CD14-positive monocyte (primary cell): ENCODE measurements around the gene CAMK2A. TPM values are rescaled to one million over a fixed set of nuclear protein-coding genes. Genes with fewer than 3 reads are reported as not detected.

Experiments used
- DNase-seq, 3 donors: peaks; one replicate each; pipeline ENCODE4 v3.0.0-alpha.2; 2011 to 2022
- H2AFZ ChIP-seq: 2 replicates; pipeline ENCODE4 v1.6.0; 2012; ENCODE audit warnings: mild to moderate bottlenecking, low read depth, low read length, inconsistent platforms; ENCODE audit not compliant: insufficient read depth, poor library complexity, severe bottlenecking
- H3K27ac ChIP-seq, 2 donors: 1 replicate in 1 of 2; 2 replicates in 1 of 2; pipeline ENCODE4 v1.5.1; 2012 to 2013; ENCODE audit warnings: low read length in 2 of 2, control low read depth in 1 of 2, inconsistent platforms in 1 of 2, low read depth in 1 of 2, mild to moderate bottlenecking in 1 of 2
- H3K27me3 ChIP-seq, 2 donors: one replicate each; pipeline versions ENCODE4 v1.6.0 to v1.6.1; 2011 to 2013; ENCODE audit warnings: low read length in 2 of 2; ENCODE audit not compliant: control insufficient read depth in 2 of 2, insufficient read depth in 2 of 2
- H3K36me3 ChIP-seq, 2 donors: replicated peaks in 1 of 2; 1 replicate in 1 of 2; 2 replicates in 1 of 2; pipeline versions ENCODE4 v1.5.1 to v1.6.1; 2012 to 2013; ENCODE audit warnings: low read length in 2 of 2, control low read depth in 1 of 2, inconsistent platforms in 1 of 2, mild to moderate bottlenecking in 1 of 2; ENCODE audit not compliant: insufficient read depth in 2 of 2, control insufficient read depth in 1 of 2
- H3K4me1 ChIP-seq, 2 donors: 1 replicate in 1 of 2; 2 replicates in 1 of 2; pipeline versions ENCODE4 v1.5.1 to v1.6.1; 2012 to 2013; ENCODE audit warnings: low read length in 2 of 2, control low read depth in 1 of 2, inconsistent platforms in 1 of 2, mild to moderate bottlenecking in 1 of 2, moderate library complexity in 1 of 2; ENCODE audit not compliant: insufficient read depth in 2 of 2, control insufficient read depth in 1 of 2
- H3K4me2 ChIP-seq: replicated peaks from 2 replicates; pipeline ENCODE3; 2012; ENCODE audit warnings: low read length, moderate library complexity, mild to moderate bottlenecking; ENCODE audit not compliant: poor library complexity, severe bottlenecking; ENCODE audit errors: extremely low read depth
- H3K4me3 ChIP-seq, 3 experiments: fragments of 200-600 bp in 1 of 3; sonication (generic) in 1 of 3; replicated peaks in 1 of 3; 1 replicate in 2 of 3; 2 replicates in 1 of 3; pipeline ENCODE4 v1.5.1; 2011 to 2013; ENCODE audit warnings: low read length in 3 of 3, mild to moderate bottlenecking in 3 of 3, control low read depth in 2 of 3, low read depth in 2 of 3, inconsistent platforms in 1 of 3, moderate library complexity in 1 of 3
- H3K79me2 ChIP-seq: 2 replicates; pipeline ENCODE4 v1.6.0; 2012; ENCODE audit warnings: mild to moderate bottlenecking, control low read depth, inconsistent platforms, low read length, moderate library complexity; ENCODE audit not compliant: insufficient read depth
- H3K9ac ChIP-seq: 2 replicates; pipeline ENCODE4 v1.6.0; 2017; ENCODE audit warnings: low read length, mild to moderate bottlenecking; ENCODE audit not compliant: insufficient read depth, poor library complexity, severe bottlenecking
- H3K9me3 ChIP-seq, 2 donors: replicated peaks in 1 of 2; 1 replicate in 1 of 2; 2 replicates in 1 of 2; pipeline versions ENCODE4 v1.5.1 to v1.6.1; 2012 to 2013; ENCODE audit warnings: low read length in 2 of 2, control low read depth in 1 of 2; ENCODE audit not compliant: control insufficient read depth in 1 of 2, insufficient read depth in 1 of 2
- H4K20me1 ChIP-seq: 2 replicates; pipeline ENCODE4 v1.6.0; 2012; ENCODE audit warnings: mild to moderate bottlenecking, low read length, control low read depth, moderate library complexity; ENCODE audit not compliant: insufficient read depth
- H3K27ac Mint-ChIP-seq, 7 donors: one replicate each; pipeline ENCODE4 v1.8.0; 2020; ENCODE audit warnings: mild to moderate bottlenecking in 7 of 7, mixed read lengths in 7 of 7, moderate library complexity in 6 of 7, inconsistent platforms in 2 of 7
- H3K27me3 Mint-ChIP-seq, 3 donors: one replicate each; pipeline ENCODE4 v1.8.0; 2021 to 2022; ENCODE audit warnings: low read depth in 3 of 3, mild to moderate bottlenecking in 3 of 3, mixed read lengths in 3 of 3, moderate library complexity in 3 of 3, inconsistent platforms in 1 of 3
- H3K36me3 Mint-ChIP-seq, 2 donors: one replicate each; pipeline ENCODE4 v1.8.0; 2020; ENCODE audit warnings: mixed read lengths in 2 of 2, inconsistent platforms in 1 of 2, mild to moderate bottlenecking in 1 of 2
- H3K4me1 Mint-ChIP-seq: one replicate; pipeline ENCODE4 v1.8.0; 2020; ENCODE audit warnings: mild to moderate bottlenecking, mixed read lengths
- H3K4me3 Mint-ChIP-seq, 2 donors: one replicate each; pipeline ENCODE4 v1.8.0; 2020; ENCODE audit warnings: mild to moderate bottlenecking in 2 of 2, mixed read lengths in 2 of 2, moderate library complexity in 1 of 2
- H3K9me3 Mint-ChIP-seq, 7 donors: one replicate each; pipeline ENCODE4 v1.8.0; 2020 to 2022; ENCODE audit warnings: mixed read lengths in 7 of 7, mild to moderate bottlenecking in 6 of 7, moderate library complexity in 6 of 7, inconsistent platforms in 2 of 7
- WGBS: methylation state at CpG from one replicate; pipeline ENCODE4 v1.1.5; 2013; ENCODE audit warnings: missing lambda C conversion rate; ENCODE audit not compliant: insufficient coverage; 5-methylcytosine and 5-hydroxymethylcytosine counted together
- intact Hi-C, 2 donors: fragments of 100-400 bp; cut with micrococcal nuclease; formaldehyde crosslinking; loops; one replicate each; pipeline versions ENCODE4 v1.15.0 to v1.15.1; 2023
- polyA plus RNA-seq, 3 donors: library from polyadenylated mRNA; depleted of rRNA in 1 of 3; unstranded in 2 of 3; stranded (reverse) in 1 of 3; fragments of 300-500 nt in 2 of 3; fragments of >200 nt in 1 of 3; fragmentation: Illumina TruSeq in 2 of 3; gene quantifications; 1 replicate in 2 of 3; 2 replicates in 1 of 3; pipeline ENCODE4 v1.2.3, GENCODE V29; 2012 to 2021
- TF ChIP-seq, protein P1 (sequence below): fragments of 200-600 bp; IDR thresholded peaks from one replicate; pipeline ENCODE4 v1.8.0; 2022; ENCODE audit warnings: antibody characterized with exemption, mild to moderate bottlenecking

The CAMK2A gene
- polyA plus RNA-seq, 3 donors, result not detected

DNA sequence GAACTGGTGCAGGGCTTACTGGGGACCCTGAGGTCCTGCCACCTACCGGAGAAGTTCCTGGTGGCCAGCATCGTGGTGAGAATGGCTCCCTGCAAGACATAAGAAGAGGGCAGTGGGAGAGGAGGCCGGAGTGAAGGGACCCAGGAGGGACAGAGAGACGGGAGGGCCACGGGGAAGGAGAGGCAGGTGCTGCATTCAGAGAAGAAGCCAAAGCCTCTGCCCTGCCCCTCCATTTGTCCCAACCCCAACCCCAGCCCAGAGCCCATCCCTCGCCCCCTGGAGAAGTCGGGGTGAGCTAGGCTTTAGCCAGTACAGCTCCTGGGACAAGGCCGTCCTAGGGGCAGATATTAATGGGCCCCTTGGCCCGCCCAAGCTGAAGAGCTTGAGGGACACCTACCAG is 41.8 kb downstream of the CAMK2A start:
- Mint-ChIP-seq H3K9me3 (no peaks in the 10 kb centered on the region), H3K4me3 (no peak overlapping the region), H3K36me3 (no peaks in the 10 kb centered on the region), H3K4me1 (no peaks in the 10 kb centered on the region), H3K27me3 (peaks cover 1 to 4% (median 4%) of the 10 kb centered on the region in 3 donors), H3K27ac (no peak overlapping the region)
- Histone ChIP-seq H3K27me3 (no peaks in the 10 kb centered on the region), H3K4me2 (no peak overlapping the region), H4K20me1 (no peaks in the 10 kb centered on the region), H2AFZ (no peak overlapping the region), H3K27ac (no peak overlapping the region), H3K79me2 (no peaks in the 10 kb centered on the region), H3K4me1 (no peaks in the 10 kb centered on the region), H3K36me3 (no peaks in the 10 kb centered on the region), H3K9me3 (no peaks in the 10 kb centered on the region), H3K9ac (no peak overlapping the region), H3K4me3 (no peak overlapping the region)
- WGBS, result 96% methylated on average over 6 of the region's 9 CpGs
- DNase-seq, result no peak
- TF ChIP-seq, protein P1, sequence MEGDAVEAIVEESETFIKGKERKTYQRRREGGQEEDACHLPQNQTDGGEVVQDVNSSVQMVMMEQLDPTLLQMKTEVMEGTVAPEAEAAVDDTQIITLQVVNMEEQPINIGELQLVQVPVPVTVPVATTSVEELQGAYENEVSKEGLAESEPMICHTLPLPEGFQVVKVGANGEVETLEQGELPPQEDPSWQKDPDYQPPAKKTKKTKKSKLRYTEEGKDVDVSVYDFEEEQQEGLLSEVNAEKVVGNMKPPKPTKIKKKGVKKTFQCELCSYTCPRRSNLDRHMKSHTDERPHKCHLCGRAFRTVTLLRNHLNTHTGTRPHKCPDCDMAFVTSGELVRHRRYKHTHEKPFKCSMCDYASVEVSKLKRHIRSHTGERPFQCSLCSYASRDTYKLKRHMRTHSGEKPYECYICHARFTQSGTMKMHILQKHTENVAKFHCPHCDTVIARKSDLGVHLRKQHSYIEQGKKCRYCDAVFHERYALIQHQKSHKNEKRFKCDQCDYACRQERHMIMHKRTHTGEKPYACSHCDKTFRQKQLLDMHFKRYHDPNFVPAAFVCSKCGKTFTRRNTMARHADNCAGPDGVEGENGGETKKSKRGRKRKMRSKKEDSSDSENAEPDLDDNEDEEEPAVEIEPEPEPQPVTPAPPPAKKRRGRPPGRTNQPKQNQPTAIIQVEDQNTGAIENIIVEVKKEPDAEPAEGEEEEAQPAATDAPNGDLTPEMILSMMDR, result no peak
- intact Hi-C loops, result no loop called here

DNA sequence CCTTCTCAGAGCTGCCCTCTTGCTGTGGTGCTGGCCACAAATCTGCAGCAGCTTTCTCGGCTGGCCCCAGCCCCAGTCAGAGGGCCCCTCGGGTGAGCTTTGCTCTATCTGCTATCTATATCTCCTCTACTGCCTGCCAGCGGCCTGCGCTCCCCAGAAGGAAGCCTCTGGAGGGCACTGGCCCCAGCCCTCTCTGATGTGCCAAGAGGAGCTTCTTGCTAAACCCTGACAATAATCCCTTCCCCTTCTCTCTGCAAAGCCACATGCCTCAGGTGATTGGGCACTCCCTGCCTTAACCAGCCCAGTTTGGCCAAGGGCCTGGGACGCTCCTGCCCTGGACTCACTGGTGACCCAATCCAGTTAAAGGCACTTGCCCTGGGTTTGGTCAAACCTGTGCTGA is 42.7 kb downstream of the CAMK2A start:
- intact Hi-C loops, result no loop called here
- no peaks in the 10 kb centered on the region for H3K4me1 Mint-ChIP-seq
- DNase-seq, result no peak
- no peak overlapping the region for H3K4me3 Mint-ChIP-seq
- H3K4me2 ChIP-seq, result no peak overlapping the region
- TF ChIP-seq, protein P1, result no peak
- H3K9me3 Mint-ChIP-seq, result no peaks in the 10 kb centered on the region
- H3K36me3 ChIP-seq, result no peaks in the 10 kb centered on the region
- H3K27ac ChIP-seq, result no peak overlapping the region
- H4K20me1 ChIP-seq, result no peaks in the 10 kb centered on the region
- no peaks in the 10 kb centered on the region for H3K9me3 ChIP-seq
- no peaks in the 10 kb centered on the region for H3K27me3 ChIP-seq
- no peak overlapping the region for H3K9ac ChIP-seq
- H3K79me2 ChIP-seq, result no peaks in the 10 kb centered on the region
- no peak overlapping the region for H2AFZ ChIP-seq
- H3K27ac Mint-ChIP-seq, result peak overlapping the region in 1 of 7 donors; percentile 70
- no peak overlapping the region for H3K4me3 ChIP-seq
- 95% methylated on average over 4 of the region's 5 CpGs for WGBS
- no peaks in the 10 kb centered on the region for H3K4me1 ChIP-seq
- no peaks in the 10 kb centered on the region for H3K36me3 Mint-ChIP-seq
- H3K27me3 Mint-ChIP-seq, result peaks cover 1 to 4% (median 1%) of the 10 kb centered on the region in 3 donors
